Fibroblast of mammary gland (primary cell): ENCODE measurements around the gene TIMM17A.
A peak's percentile ranks its signal among the peaks of the same experiment; 100 is the strongest.

Experiments used
- DNase-seq: peaks from one replicate; pipeline ENCODE4 v3.0.0-alpha.2; 2010; ENCODE audit warnings: low read depth
- H3K4me3 ChIP-seq: 2 replicates; pipeline ENCODE4 v1.5.1; 2011; ENCODE audit warnings: low read depth, mild to moderate bottlenecking, low read length, moderate library complexity; ENCODE audit not compliant: control insufficient read depth
- TF ChIP-seq, protein P1 (sequence below): conservative IDR thresholded peaks from 2 replicates; pipeline ENCODE4 v1.5.1; 2011; ENCODE audit warnings: low read depth, low read length, inconsistent platforms; ENCODE audit not compliant: control insufficient read depth, insufficient read depth

TIMM17A gene

DNA sequence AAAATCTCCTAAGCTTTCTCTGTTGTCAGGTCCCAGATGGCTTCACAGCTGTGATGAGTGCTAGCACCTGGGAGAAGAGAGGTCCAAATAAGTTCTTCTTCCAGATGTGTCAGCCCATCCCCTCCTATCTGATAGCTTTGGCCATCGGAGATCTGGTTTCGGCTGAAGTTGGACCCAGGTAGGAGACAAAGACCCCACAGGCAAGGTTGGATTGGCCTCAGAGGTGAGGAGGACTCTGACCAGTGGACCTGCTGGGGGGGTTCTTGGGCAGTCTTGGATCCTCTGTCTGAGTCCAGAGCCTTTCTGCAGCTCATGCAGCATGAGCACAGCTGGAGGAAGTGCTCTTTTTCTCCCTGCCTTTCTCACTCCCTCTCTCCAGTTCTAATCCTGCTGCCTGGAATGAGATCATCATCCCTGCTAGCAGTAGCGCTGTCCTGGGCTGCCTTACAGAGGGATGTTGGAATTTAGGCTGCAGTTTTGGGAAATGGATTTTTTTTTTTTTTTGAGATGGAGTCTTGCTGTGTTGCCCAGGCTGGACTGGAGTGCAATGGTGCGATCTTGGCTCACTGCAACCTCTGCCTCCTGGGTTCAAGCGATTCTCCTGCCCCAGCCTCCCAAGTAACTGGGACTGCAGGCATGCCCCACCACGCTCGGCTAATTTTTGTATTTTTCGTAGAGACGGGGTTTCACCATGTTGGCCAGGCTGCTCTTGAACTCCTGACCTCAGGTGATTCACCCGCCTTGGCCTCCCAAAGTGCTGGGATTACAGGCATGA, 34.2 kb downstream of the TIMM17A start:
- TF ChIP-seq, protein P1, sequence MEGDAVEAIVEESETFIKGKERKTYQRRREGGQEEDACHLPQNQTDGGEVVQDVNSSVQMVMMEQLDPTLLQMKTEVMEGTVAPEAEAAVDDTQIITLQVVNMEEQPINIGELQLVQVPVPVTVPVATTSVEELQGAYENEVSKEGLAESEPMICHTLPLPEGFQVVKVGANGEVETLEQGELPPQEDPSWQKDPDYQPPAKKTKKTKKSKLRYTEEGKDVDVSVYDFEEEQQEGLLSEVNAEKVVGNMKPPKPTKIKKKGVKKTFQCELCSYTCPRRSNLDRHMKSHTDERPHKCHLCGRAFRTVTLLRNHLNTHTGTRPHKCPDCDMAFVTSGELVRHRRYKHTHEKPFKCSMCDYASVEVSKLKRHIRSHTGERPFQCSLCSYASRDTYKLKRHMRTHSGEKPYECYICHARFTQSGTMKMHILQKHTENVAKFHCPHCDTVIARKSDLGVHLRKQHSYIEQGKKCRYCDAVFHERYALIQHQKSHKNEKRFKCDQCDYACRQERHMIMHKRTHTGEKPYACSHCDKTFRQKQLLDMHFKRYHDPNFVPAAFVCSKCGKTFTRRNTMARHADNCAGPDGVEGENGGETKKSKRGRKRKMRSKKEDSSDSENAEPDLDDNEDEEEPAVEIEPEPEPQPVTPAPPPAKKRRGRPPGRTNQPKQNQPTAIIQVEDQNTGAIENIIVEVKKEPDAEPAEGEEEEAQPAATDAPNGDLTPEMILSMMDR = no peak
- H3K4me3 ChIP-seq = no peak overlapping the region
- DNase-seq = no peak

DNA sequence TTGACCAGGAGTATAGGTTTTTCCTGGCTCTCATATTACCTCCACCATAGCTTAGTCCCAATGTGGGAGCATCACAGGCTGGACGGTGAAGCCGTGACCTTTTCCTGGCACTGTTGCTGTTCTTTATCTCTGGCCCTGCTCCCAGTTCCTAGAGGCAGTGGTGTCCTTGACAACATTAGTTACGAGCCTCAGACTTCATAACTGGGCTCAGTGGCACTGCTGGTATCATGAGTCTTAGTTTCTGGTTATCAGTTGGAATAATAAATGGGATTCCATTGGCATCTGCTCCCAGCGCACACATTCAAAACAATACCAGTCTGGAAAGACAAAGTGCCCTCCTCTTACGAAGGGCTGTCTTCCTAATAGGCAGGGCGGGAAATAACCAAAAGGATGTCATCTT, 35.1 kb downstream of the TIMM17A start:
- no peak for DNase-seq
- TF ChIP-seq, protein P1 = no peak
- H3K4me3 ChIP-seq = no peak overlapping the region

DNA sequence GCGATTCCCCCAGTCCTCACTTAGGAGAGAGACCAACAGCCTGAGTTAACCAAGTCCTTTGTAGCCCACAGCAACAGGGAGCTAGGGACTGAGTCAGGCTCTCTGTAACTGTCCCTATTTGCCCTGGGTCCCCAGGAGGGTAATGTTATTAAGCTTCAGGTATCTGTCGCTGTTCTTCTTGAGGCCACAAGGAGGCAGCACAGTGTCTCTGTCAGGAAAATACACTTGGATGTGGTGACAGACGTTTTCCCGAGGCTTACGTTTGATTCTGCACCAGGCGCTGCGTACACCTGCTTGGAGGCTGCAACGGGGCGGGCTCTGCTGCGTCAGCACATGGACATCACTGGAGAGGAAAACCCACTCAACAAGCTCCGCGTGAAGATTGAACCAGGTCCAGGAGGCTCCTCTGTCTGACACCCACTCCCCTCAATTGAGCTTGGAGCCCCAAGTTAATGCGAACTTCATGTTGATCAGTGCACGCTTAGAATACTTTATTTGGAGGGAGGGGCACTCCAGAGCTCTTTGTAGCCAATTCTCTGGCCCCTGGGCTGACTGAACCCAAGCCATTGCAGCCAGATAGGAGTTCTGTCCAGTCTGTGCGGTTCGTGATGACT, 44.4 kb downstream of the TIMM17A start:
- peak; percentile 55 for DNase-seq
- no peak overlapping the region for H3K4me3 ChIP-seq
- TF ChIP-seq, protein P1 = peak; percentile 84

DNA sequence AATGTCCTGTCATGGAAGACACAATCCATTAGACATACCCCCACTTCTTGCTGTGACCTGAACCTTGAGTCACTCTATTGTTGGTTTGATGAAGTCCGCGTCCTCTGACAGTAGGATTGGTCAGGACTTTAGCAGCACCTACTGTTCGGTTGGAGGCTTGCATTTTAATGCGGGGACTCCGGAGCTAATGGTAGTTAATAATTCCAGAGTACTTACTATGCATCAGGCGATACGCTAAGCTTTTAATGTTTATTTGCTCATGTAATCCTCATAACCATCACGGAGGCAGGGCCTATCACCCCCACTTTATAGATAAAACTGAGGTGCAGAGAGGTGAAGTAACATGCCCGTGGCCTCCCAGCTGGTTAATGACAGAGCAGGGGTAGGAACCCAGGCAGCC, 47.2 kb downstream of the TIMM17A start:
- no peak overlapping the region for H3K4me3 ChIP-seq
- no peak for DNase-seq
- TF ChIP-seq, protein P1 = no peak

DNA sequence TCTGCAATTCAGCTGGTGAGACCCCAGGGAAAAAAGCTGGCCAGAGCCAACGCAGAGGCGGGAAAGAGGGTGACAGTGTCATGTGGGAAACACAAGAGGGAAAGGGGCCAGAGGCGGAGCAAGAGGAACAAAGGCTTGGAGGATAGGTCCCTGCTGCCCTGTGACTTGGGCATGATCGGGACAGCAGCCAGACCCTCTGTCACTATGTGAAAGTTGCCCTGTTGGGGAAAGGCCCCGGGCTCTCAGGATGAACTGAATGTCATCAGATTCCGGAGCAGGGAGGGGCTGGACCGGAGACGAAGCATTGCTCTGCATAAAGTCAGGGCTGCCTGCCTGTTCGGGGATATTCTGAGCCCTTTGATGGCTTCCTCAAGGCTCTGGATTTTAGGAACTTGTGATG, 49.4 kb downstream of the TIMM17A start:
- no peak for DNase-seq
- H3K4me3 ChIP-seq = no peak overlapping the region
- TF ChIP-seq, protein P1 = no peak

DNA sequence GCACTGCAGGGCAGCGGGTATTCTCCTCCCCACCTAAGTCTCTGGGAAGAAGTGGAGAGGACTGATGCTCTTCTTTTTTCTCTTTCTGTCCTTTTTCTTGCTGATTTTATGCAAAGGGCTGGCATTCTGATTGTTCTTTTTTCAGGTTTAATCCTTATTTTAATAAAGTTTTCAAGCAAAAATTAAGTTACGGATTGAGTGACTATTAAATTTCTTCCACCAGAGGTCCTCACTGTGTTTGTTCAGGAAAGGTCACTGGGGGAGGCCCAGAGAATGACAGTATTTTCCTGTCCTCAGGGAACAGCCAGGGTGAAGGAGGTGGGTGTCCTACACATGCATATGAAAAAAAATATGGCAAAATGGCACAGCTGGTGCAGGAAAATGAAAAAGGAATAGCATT, 50.7 kb downstream of the TIMM17A start:
- TF ChIP-seq, protein P1 = peak; percentile 34
- peak; percentile 37 for DNase-seq
- no peak overlapping the region for H3K4me3 ChIP-seq
